ENCODE results near the gene ATP6V0A1.

- TF ChIP-seq CTCF (IDR thresholded peaks at IDR 0.05) = no peak
- TF ChIP-seq POLR2A (IDR thresholded peaks at IDR 0.05) = no peak
- TF ChIP-seq POLR2AphosphoS5 (IDR thresholded peaks at IDR 0.05) = no peak
Measured at GRCh38 chr17:42535155-42536047, 76.7 kb downstream of the ATP6V0A1 start.
